Measurements from ENCODE around the gene RAP1A. TPM values are rescaled to one million over a fixed set of nuclear protein-coding genes. Genes with fewer than 3 reads are reported as not detected.

Gene RAP1A
- total RNA-seq, 1 experiment from 2014 or later, result 26.7 TPM

DNA sequence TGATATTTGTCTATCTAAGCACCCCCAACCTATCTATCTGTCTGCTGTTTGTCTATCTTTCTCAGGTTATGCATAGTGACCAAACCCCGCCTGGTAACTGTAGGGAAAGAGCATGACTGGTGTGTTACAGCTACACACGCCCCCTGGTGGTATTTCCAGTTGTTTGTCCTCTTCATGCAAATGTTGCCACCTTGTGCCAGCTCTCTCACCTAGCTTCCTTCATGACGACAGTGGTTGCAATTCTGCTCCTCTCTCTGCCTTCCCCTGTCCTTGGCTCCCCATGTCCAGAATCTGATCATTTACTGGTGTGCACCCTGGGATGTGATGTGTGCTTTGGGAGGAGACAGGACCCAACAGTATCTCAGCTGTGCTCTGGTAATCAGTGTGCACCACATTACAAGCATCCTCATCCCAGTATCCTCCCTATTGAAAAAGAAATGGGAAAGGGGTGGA, 127.7 kb downstream of the RAP1A start:
- no CpG with 5 or more reads among the region's 3 CpGs for WGBS (ENCODE audit: extremely low coverage, insufficient read length, low lambda C conversion rate)
- Mint-ChIP-seq H3K4me3 (no peak overlapping the region), H3K36me3 (ENCODE audit: insufficient read depth in 1 of 3, low read depth in 3 of 3) (no peaks in the 10 kb centered on the region; a peak in 1 of 7 replicates), H3K9me3 (no peaks in the 10 kb centered on the region; a peak in 1 of 5 replicates), H3K27me3 (ENCODE audit: low read depth) (peaks cover 16% of the 10 kb centered on the region), H3K27ac (no peak overlapping the region), H3K4me1 (peaks cover 24 to 29% of the 10 kb centered on the region in 2 experiments)
- no peak overlapping the region for H3K23ac ChIP-seq (ENCODE audit: insufficient read length, low read depth, low read length)
- H3T11ph ChIP-seq (ENCODE audit: low read length), result no peak overlapping the region
- H3K27me3 ChIP-seq (ENCODE audit: insufficient read depth, low read length), result no peaks in the 10 kb centered on the region
- no peaks in the 10 kb centered on the region for H3K9me3 ChIP-seq (ENCODE audit: control insufficient read depth, low read depth, low read length)
- no peaks in the 10 kb centered on the region for H4K20me1 ChIP-seq (ENCODE audit: control insufficient read depth, insufficient read depth, insufficient read length)
- H3K79me1 ChIP-seq (ENCODE audit: insufficient read depth, low read depth, low read length, poor library complexity, severe bottlenecking), result no peaks in the 10 kb centered on the region
- H2BK15ac ChIP-seq (ENCODE audit: low read depth, low read length), result no peak overlapping the region
- H3K4me2 ChIP-seq (ENCODE audit: insufficient read depth, insufficient read length, low read length), result no peak overlapping the region
- H2AFZ ChIP-seq (ENCODE audit: low read length), result no peak overlapping the region
- H3K4ac ChIP-seq (ENCODE audit: low read depth, low read length), result no peak overlapping the region
- no peak overlapping the region for H3K56ac ChIP-seq (ENCODE audit: insufficient read length, low read depth, low read length)
- DNase-seq, result peak; percentile 80
- H4K91ac ChIP-seq (ENCODE audit: insufficient read length, low read depth, low read length), result no peak overlapping the region
- no peak overlapping the region for H2AK5ac ChIP-seq (ENCODE audit: insufficient read length, low read length)
- no peak overlapping the region for H3K18ac ChIP-seq (ENCODE audit: insufficient read length, low read depth, low read length)
- peaks cover 2% of the 10 kb centered on the region for H3K4me1 ChIP-seq (ENCODE audit: insufficient read depth, low read length)
- no peaks in the 10 kb centered on the region for H3K23me2 ChIP-seq (ENCODE audit: insufficient read length, low read depth, low read length, poor library complexity, severe bottlenecking)
- no peak overlapping the region for H2BK12ac ChIP-seq (ENCODE audit: insufficient read length, low read depth, low read length)
- no peak overlapping the region for H2BK120ac ChIP-seq (ENCODE audit: low read depth, low read length, poor library complexity, severe bottlenecking)
- no peak overlapping the region for H2BK20ac ChIP-seq (ENCODE audit: low read depth, low read length, poor library complexity, severe bottlenecking)
- no peak overlapping the region for H3K9ac ChIP-seq (ENCODE audit: extremely low read depth, insufficient read length, low read length)
- no peak overlapping the region for H4K8ac ChIP-seq (replicated peaks; ENCODE audit: insufficient read length, low read depth, low read length)
- H3K79me2 ChIP-seq (ENCODE audit: insufficient read depth, low read length), result no peaks in the 10 kb centered on the region
- no peak overlapping the region for H3K27ac ChIP-seq (ENCODE audit: insufficient read length, low read depth, low read length)
- no peak overlapping the region for H4K5ac ChIP-seq (ENCODE audit: insufficient read length, low read depth, low read length)
- no peak overlapping the region for H3K14ac ChIP-seq (ENCODE audit: insufficient read depth, low read length)
- H2BK5ac ChIP-seq (ENCODE audit: insufficient read length, low read length), result no peak overlapping the region
- TF ChIP-seq, protein P1, sequence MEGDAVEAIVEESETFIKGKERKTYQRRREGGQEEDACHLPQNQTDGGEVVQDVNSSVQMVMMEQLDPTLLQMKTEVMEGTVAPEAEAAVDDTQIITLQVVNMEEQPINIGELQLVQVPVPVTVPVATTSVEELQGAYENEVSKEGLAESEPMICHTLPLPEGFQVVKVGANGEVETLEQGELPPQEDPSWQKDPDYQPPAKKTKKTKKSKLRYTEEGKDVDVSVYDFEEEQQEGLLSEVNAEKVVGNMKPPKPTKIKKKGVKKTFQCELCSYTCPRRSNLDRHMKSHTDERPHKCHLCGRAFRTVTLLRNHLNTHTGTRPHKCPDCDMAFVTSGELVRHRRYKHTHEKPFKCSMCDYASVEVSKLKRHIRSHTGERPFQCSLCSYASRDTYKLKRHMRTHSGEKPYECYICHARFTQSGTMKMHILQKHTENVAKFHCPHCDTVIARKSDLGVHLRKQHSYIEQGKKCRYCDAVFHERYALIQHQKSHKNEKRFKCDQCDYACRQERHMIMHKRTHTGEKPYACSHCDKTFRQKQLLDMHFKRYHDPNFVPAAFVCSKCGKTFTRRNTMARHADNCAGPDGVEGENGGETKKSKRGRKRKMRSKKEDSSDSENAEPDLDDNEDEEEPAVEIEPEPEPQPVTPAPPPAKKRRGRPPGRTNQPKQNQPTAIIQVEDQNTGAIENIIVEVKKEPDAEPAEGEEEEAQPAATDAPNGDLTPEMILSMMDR (conservative IDR thresholded peaks at IDR 0.05), result peak; percentile 86
